ENCODE measurements around the gene LBHD2. TPM values are rescaled to one million over a fixed set of nuclear protein-coding genes. Genes with fewer than 3 reads are reported as not detected.
"Not testable (repeated sequence)": the region's sequence is repeated elsewhere in the genome, so short reads cannot be mapped to it uniquely, and the experiment has no call there.

The LBHD2 gene
- total and polyA plus RNA-seq, 10 donors, result 0.52 to 0.55 TPM; not detected in 8

- intact Hi-C loops (cut with DNase I; ENCODE audit: low total_unique reads), result no loop called here
- H3K27me3 ChIP-seq (replicated peaks in 1 of 7), result peaks cover 0 to under 1% (median 0%) of the 10 kb centered on the region in 7 donors
- H3K4me3 ChIP-seq, result no peak overlapping the region
- H3K9me3 ChIP-seq, result no peaks in the 10 kb centered on the region
- no peak for TF ChIP-seq CTCF (IDR thresholded peaks at IDR 0.05 in 8 of 11, conservative IDR thresholded peaks at IDR 0.05 in 3 of 11)
- no peak for TF ChIP-seq POLR2AphosphoS5 (IDR thresholded peaks at IDR 0.05)
- TF ChIP-seq POLR2A (IDR thresholded peaks at IDR 0.05), result no peak
- H3K4me1 ChIP-seq, result peaks cover 26 to 100% (median 72%) of the 10 kb centered on the region in 6 donors
- 89 to 96% (median 93%) methylated on average over 10 of the region's 10 CpGs for WGBS, 5 donors
- no peak for DNase-seq
- H3K27ac ChIP-seq, result peak overlapping the region in 7 of 8 donors; percentile 48 to 99 (median 69)
- no peaks in the 10 kb centered on the region for H3K36me3 ChIP-seq
These were observed 32.0 kb downstream of the LBHD2 start for GRCh38 chr14:103115845-103116572.

- no peak for DNase-seq
- Histone ChIP-seq H3K36me3 (no peaks in the 10 kb centered on the region), H3K27me3 (replicated peaks in 1 of 7) (peaks cover 0 to 6% (median 0%) of the 10 kb centered on the region in 7 donors), H3K9me3 (no peaks in the 10 kb centered on the region), H3K4me1 (peaks cover 26 to 100% (median 73%) of the 10 kb centered on the region in 6 donors), H3K27ac (peak overlapping the region in 3 of 8 donors; percentile 66 to 99 (median 69)), H3K4me3 (no peak overlapping the region)
- TF ChIP-seq POLR2AphosphoS5 (IDR thresholded peaks at IDR 0.05), result peak in 1 of 3 donors; percentile 32
- TF ChIP-seq POLR2A (IDR thresholded peaks at IDR 0.05), result no peak
- no peak for TF ChIP-seq CTCF (IDR thresholded peaks at IDR 0.05 in 8 of 11, conservative IDR thresholded peaks at IDR 0.05 in 3 of 11)
- WGBS, 5 donors, result 82 to 92% (median 86%) methylated on average over 16 to 17 of the region's 17 CpGs
- intact Hi-C loops (cut with DNase I; ENCODE audit: low total_unique reads), result no loop called here
These were observed 32.6 kb downstream of the LBHD2 start for GRCh38 chr14:103116636-103117035.

- DNase-seq; H3K4me3 ChIP-seq; intact Hi-C loops (cut with DNase I; ENCODE audit: low total_unique reads); H3K9me3 ChIP-seq; H3K36me3 ChIP-seq: not testable (repeated sequence)
- WGBS, 5 donors, result 90 to 96% (median 94%) methylated on average over 7 of the region's 7 CpGs
- peaks cover 26 to 100% (median 73%) of the 10 kb centered on the region in 6 donors for H3K4me1 ChIP-seq
- peak overlapping the region in 7 of 8 donors; percentile 63 to 99 (median 95) for H3K27ac ChIP-seq
- H3K27me3 ChIP-seq (replicated peaks in 1 of 7), result peaks cover 0 to 15% (median under 1%) of the 10 kb centered on the region in 7 donors
These were observed 33.5 kb downstream of the LBHD2 start for GRCh38 chr14:103117499-103117898.

GRCh38 chr14:103118018-103118662, 34.1 kb downstream of the LBHD2 start:
- TF ChIP-seq CTCF (IDR thresholded peaks at IDR 0.05 in 8 of 11, conservative IDR thresholded peaks at IDR 0.05 in 3 of 11) (no peak), POLR2AphosphoS5 (IDR thresholded peaks at IDR 0.05) (peak in 2 of 3 donors; percentile 51 to 59)
- peaks cover 32 to 100% (median 73%) of the 10 kb centered on the region in 6 donors for H3K4me1 ChIP-seq

More at GRCh38 chr14:103118018-103118662, 34.1 kb downstream of the LBHD2 start:
- WGBS, 5 donors, result 21 to 29% (median 24%) methylated on average over 8 to 10 of the region's 10 CpGs
- peak overlapping the region in 1 of 8 donors; percentile 57 for H3K4me3 ChIP-seq
- intact Hi-C loops (cut with DNase I; ENCODE audit: low total_unique reads), result no loop called here
- no peaks in the 10 kb centered on the region for H3K9me3 ChIP-seq
- peaks cover 0 to 21% (median 7%) of the 10 kb centered on the region in 7 donors for H3K27me3 ChIP-seq (replicated peaks in 1 of 7)
- peak overlapping the region in 7 of 8 donors; percentile 83 to 99 (median 95) for H3K27ac ChIP-seq
- DNase-seq, result no peak
- no peaks in the 10 kb centered on the region for H3K36me3 ChIP-seq
